ENCODE data around the gene RAVER1. TPM values are rescaled to one million over a fixed set of nuclear protein-coding genes. Genes with fewer than 3 reads are reported as not detected.

RAVER1 gene
- total and polyA plus RNA-seq, 2 of the 13 experiments (the other 11 are each of a cell fraction or from before 2014, with no cell fraction given), result 3.6 to 7.9 TPM

DNA sequence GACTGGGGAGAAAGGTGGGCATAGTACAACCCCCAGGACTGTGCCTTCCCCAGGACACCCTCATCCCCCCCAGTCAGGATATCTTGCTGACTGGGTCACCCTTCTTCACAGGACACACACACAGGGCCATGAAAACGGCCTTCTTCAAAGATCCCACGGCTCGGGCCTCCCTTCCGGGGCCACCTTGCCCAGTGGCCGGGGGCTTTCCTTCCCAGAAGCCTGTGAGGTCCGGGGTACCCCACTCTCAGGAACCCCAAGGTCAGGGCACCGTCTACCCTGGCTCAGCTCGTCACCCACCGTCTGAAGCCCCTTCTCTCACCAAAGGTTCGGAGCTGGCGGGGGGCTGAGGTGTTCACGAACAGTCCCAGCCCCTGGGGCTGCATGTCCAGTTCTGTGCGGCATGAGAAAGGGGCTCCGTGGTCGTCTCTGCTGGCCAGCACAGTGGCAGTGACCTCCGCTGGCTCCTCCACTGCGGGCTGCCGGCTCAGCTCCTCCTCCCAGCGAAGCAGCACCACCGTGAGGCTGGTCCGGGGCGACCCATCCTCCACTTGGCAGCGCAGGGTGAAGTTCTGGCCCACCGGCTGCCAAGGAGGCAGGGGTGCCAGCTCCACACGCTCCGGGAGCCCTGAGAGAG, 2.1 kb upstream of the RAVER1 start (continued):
- TF ChIP-seq, protein P1, sequence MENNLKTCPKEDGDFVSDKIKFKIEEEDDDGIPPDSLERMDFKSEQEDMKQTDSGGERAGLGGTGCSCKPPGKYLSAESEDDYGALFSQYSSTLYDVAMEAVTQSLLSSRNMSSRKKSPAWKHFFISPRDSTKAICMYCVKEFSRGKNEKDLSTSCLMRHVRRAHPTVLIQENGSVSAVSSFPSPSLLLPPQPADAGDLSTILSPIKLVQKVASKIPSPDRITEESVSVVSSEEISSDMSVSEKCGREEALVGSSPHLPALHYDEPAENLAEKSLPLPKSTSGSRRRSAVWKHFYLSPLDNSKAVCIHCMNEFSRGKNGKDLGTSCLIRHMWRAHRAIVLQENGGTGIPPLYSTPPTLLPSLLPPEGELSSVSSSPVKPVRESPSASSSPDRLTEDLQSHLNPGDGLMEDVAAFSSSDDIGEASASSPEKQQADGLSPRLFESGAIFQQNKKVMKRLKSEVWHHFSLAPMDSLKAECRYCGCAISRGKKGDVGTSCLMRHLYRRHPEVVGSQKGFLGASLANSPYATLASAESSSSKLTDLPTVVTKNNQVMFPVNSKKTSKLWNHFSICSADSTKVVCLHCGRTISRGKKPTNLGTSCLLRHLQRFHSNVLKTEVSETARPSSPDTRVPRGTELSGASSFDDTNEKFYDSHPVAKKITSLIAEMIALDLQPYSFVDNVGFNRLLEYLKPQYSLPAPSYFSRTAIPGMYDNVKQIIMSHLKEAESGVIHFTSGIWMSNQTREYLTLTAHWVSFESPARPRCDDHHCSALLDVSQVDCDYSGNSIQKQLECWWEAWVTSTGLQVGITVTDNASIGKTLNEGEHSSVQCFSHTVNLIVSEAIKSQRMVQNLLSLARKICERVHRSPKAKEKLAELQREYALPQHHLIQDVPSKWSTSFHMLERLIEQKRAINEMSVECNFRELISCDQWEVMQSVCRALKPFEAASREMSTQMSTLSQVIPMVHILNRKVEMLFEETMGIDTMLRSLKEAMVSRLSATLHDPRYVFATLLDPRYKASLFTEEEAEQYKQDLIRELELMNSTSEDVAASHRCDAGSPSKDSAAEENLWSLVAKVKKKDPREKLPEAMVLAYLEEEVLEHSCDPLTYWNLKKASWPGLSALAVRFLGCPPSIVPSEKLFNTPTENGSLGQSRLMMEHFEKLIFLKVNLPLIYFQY (CRISPR knock-in tag; IDR thresholded peaks at IDR 0.05; ENCODE audit: borderline replicate concordance), result 0 out of 2 replicates have a peak, but pooled peaks have one; percentile 28
- TF ChIP-seq GABPB1 (CRISPR knock-in tag; IDR thresholded peaks at IDR 0.05), result peak; percentile 46; the same call in 1 of the 2 replicates
- no peak for TF ChIP-seq FOXP1 (IDR thresholded peaks at IDR 0.05)
- TF ChIP-seq FOXP1 (CRISPR knock-in tag; IDR thresholded peaks at IDR 0.05), result no peak
- TF ChIP-seq NR2C2 (CRISPR knock-in tag; IDR thresholded peaks at IDR 0.05; ENCODE audit: borderline replicate concordance), result no peak
- TF ChIP-seq ZNF383 (CRISPR knock-in tag; IDR thresholded peaks at IDR 0.05; ENCODE audit: borderline replicate concordance), result no peak
- TF ChIP-seq ZMYM2 (CRISPR knock-in tag; IDR thresholded peaks at IDR 0.05), result peak; percentile 73; the same call in 1 of the 2 replicates
- TF ChIP-seq SIX1 (CRISPR knock-in tag; IDR thresholded peaks at IDR 0.05; ENCODE audit: borderline replicate concordance), result no peak
- TF ChIP-seq, protein P2, sequence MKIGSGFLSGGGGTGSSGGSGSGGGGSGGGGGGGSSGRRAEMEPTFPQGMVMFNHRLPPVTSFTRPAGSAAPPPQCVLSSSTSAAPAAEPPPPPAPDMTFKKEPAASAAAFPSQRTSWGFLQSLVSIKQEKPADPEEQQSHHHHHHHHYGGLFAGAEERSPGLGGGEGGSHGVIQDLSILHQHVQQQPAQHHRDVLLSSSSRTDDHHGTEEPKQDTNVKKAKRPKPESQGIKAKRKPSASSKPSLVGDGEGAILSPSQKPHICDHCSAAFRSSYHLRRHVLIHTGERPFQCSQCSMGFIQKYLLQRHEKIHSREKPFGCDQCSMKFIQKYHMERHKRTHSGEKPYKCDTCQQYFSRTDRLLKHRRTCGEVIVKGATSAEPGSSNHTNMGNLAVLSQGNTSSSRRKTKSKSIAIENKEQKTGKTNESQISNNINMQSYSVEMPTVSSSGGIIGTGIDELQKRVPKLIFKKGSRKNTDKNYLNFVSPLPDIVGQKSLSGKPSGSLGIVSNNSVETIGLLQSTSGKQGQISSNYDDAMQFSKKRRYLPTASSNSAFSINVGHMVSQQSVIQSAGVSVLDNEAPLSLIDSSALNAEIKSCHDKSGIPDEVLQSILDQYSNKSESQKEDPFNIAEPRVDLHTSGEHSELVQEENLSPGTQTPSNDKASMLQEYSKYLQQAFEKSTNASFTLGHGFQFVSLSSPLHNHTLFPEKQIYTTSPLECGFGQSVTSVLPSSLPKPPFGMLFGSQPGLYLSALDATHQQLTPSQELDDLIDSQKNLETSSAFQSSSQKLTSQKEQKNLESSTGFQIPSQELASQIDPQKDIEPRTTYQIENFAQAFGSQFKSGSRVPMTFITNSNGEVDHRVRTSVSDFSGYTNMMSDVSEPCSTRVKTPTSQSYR (CRISPR knock-in tag; IDR thresholded peaks at IDR 0.05; ENCODE audit: borderline replicate concordance), result 0 out of 2 replicates have a peak, but pooled peaks have one; percentile 21
- TF ChIP-seq, protein P3, sequence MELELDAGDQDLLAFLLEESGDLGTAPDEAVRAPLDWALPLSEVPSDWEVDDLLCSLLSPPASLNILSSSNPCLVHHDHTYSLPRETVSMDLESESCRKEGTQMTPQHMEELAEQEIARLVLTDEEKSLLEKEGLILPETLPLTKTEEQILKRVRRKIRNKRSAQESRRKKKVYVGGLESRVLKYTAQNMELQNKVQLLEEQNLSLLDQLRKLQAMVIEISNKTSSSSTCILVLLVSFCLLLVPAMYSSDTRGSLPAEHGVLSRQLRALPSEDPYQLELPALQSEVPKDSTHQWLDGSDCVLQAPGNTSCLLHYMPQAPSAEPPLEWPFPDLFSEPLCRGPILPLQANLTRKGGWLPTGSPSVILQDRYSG (CRISPR knock-in tag; IDR thresholded peaks at IDR 0.05), result no peak
- no peak for TF ChIP-seq NAIF1 (CRISPR knock-in tag; IDR thresholded peaks at IDR 0.05; ENCODE audit: borderline replicate concordance)
- TF ChIP-seq REXO4 (CRISPR knock-in tag; IDR thresholded peaks at IDR 0.05; ENCODE audit: borderline replicate concordance), result no peak
- no peak for TF ChIP-seq ZNF775 (CRISPR knock-in tag; IDR thresholded peaks at IDR 0.05; ENCODE audit: borderline replicate concordance)

Data from HepG2 (cell line).